ENCODE measurements around the gene PLD3.
"Not testable (repeated sequence)": the region's sequence is repeated elsewhere in the genome, so short reads cannot be mapped to it uniquely, and the experiment has no call there.

The PLD3 gene

DNA sequence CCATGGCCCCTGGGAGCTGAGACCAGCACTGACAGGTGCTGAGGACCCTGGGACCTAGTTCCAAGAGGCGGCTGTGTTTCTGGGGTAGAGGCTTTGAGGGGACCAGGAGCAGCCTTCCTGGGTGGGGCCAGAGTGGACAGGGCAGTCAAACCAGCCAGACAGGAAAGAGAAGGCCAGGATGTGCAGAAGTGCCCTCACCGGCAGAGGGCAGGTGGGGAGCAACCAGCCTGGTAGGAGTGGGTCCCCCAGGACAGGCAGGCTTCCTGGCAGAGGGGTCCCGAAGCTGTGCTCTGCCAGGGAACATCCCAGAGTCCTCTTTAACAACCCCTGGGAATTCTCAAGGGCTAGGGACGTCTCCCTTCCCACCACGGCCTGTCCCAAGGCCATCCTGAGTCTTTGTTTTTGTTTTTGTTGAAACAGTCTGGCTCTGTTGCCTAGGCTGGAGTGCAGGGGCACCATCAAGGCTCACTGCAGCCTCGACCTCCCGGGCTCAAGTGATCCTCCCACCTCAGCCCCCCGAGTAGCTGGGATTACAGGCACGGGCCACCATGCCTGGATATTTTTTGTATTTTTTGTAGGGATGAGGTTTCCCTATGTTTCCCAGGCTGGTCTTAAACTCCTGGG is 44.5 kb downstream of the PLD3 start:
- DNase-seq = no peak

GRCh38 chr19:40393894-40394815 is 45.7 kb downstream of the PLD3 start:
- DNase-seq = no peak

DNA sequence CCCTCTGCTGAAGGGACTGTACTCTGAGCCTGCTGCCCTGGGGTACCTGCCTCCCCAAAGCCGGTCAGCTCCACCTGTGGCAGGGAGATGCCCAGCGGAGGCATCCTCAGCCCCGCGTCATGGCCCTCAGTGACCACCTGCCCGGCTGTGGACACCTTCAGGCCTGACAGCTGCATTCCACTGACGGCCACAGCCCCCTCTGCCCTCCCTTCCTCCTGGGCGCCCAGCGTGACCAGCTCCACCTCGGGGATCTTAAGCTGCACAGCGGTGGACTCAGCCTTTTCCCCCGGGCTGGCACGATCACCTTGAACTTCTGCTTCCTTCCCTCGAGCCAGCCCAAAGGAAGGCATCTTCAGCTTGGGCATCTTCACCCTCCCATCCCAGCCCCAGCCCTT is 46.3 kb downstream of the PLD3 start:
- DNase-seq = no peak

DNA sequence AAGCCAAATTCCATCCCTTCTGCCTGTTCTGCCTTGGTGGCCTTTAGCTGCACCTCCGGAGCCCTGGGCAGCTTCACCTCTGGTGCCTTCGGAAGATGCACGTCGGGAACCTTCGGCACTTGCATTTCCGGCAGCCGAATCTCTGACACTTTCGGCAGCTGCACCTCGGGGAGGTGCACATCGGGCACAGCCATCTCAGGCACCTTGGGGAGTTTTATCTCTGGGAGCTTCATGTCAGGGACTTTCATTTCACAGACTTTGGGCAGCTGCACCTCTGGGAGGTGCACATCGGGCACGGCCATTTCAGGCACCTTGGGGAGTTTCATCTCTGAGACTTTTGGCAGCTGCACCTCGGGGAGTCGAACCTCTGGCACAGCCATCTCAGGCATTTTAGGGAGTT is 47.5 kb downstream of the PLD3 start:
- no peak for DNase-seq

DNA sequence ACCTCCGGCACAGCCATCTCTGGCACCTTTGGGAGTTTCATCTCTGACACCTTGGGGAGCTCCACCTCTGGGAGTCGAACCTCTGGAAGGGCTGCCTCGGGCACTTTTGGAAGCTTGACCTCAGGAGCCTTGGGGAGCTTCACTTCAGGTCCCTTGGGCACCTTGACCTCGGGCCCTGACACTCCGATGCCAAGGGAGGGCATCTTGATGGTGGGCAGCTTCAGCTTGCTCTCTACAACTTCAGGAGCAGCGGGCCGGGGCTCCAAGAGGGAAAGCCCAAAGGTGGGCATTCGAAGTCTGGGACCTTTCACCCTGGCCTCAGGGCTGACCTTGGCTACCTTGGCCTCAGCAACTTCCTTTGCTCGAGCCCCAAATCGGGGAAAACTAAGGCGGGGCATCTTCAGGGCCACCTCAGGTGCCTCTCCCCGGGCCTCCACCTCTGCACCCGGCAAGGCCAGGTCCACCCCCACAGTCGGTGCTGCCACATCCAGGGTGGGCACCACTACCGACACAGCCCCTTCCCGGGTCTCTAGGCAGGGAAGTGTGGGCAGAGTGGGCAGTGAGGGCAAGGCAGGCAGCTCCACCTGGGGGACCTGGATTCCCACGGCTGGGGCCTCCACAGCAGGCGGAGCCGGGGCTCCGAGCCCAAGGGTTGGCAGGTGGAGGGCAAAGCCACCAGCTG is 48.5 kb downstream of the PLD3 start:
- DNase-seq = no peak

DNA sequence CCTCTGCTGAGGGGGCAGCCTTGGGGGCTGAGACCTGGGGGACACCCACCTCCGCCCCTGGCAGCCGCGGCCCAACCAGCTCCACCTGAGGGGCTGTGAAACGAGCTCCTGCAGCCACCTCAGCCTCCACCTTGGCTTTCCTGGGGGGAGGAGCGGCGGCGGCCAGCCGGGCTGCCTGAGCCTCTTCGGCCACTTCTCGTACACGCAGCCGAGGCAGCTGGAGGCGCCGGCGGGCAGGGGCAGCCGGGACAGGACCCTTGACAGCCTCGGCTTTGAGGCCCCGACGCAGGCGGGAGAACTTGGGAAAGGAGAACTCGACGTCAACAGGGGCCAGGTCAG is 49.0 kb downstream of the PLD3 start:
- DNase-seq = no peak

GRCh38 chr19:40398417-40399131 is 50.1 kb downstream of the PLD3 start:
- peak; percentile 61 for DNase-seq

DNA sequence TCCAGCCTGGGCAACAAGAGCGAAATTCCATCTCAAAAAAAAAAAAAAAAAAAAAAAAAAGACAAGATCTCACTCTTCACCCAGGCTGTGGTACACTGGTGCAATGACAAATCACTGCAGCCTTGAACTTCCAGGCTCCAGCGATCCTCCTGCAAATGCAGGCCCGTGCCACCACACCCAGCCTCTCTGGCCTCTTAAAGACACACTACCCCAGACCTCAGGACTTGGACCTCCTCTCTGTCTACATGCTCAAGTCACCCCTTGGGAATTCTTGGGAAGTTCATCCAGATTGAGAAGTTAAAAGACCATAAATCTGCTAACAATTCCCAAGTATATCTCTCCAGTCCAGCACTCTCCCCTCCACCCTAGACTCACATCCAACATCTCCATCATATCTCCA is 52.1 kb downstream of the PLD3 start:
- DNase-seq = no peak

DNA sequence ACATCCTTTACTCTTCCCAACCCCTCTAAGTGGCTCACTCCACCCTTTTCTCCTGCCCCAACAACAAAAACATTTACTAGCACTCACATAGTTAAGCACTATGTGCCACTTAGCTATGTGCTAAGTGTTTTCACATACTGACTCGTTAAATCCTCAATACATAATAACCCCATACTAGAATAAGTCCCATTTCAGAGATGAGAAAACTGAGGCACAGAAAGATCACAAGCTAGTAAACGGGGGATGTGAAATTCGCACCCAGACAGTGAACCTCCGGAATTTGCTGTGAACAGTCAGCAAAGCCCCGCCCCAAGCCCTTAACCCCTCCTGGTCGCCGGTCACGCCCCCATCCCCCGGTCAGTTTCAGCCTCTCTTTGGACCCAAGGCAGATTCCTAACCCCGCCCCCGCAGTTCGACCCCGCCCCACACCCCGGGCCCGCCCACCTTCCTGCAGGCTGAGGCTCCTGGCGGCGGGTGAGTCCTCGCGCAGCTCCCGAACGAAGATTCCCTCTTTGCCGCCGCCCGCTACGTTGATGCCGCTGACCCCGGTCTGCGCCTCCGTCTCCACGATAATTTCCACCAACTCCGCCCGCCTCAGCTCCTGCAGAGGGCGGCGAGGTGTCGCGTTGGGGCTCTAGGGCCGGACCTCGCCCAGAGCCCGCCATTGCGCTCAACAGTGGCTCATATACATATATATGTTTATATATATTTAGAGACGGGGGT is 54.9 kb downstream of the PLD3 start:
- DNase-seq = peak; percentile 84

GRCh38 chr19:40407714-40408597 is 59.5 kb downstream of the PLD3 start:
- no peak for DNase-seq

GRCh38 chr19:40408598-40408925 is 60.1 kb downstream of the PLD3 start:
- not testable (repeated sequence) for DNase-seq

DNA sequence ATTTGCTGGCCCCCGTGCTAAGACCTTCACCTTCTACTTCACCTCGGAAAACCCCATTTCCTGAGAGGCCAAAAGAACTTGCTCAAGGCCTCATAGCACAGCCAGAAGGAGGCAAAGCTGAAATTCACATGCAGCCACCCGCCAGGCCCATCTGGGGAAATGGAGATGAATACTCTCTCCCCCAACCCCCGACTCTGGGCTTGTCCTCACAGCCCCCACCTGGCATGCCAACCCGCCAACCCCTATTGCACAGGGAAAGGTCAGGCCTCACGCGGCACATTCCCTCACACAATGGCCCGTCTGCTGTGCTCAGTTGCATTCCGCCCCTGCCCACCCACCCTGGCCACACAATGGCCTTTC is 61.5 kb downstream of the PLD3 start:
- no peak for DNase-seq

GRCh38 chr19:40411125-40411842 is 62.8 kb downstream of the PLD3 start:
- DNase-seq = no peak

DNA sequence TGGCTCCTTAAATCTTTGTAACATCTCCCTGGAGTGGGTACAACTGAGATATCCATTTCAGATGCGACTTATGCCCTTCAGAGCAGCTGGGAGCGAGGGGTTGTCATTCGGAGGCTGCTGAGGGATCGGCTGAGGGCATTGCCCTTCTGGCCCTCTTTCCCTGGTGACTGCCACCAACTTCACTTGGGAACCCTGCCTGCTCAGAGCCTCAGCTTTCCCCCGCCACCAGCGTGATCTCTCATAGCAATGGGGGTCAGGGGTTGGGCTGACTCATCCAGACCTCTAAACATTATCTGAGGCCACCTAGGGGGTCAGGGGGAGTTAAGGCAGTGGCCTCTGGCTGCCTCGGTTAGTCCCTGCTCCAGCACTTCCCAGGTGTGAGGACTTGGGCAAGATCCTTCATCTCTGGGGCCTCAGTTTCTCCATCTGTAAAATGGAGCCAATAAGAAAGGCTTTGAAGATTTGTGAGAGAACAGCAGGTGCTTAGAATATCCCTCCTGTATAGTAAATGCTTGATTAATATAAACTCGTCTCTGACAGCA is 63.5 kb downstream of the PLD3 start:
- no peak for DNase-seq

GRCh38 chr19:40412866-40413265 is 64.4 kb downstream of the PLD3 start:
- no peak for DNase-seq

GRCh38 chr19:40413291-40413845 is 64.9 kb downstream of the PLD3 start, which contains the start of gene PRX:
Gene PRX (minus strand): TSS chr19:40413378. CDS start chr19:40407932, 5,446 bp downstream.
- DNase-seq = no peak

GRCh38 chr19:40414542-40415535 is 66.3 kb downstream of the PLD3 start:
- no peak for DNase-seq

DNA sequence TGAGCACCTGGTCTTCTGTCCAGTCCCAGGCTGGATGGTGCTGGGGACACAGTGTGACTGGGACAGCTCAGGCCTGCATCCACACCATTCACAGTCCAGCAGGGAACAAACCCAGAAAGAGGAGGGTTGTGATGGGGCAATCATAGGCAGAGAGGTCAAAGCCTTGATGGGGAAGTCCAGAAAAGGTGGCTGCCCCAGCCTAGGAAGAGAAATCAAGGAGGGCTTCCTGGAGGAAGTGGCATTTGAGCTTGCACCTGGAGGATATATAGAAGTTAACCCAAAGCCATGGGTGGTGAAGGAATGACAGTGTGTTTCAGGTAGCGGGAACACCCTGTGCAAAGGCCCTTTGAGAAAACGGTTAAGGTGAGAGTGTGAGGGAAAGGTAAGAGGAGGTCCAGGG is 67.3 kb downstream of the PLD3 start:
- DNase-seq = no peak
